WTC11 (cell line): ENCODE data around the gene SPOCK1. TPM values are rescaled to one million over a fixed set of nuclear protein-coding genes. Genes with fewer than 3 reads are reported as not detected.

Experiments
- ATAC-seq: fragments of 200-7000 bp; cut with Tn5 transposase; 2 replicates; pipeline ENCODE4 v1.10.0; 2021; ENCODE audit warnings: mild to moderate bottlenecking, moderate library complexity
- CTCF ChIA-PET: fragments of 300-600 bp; sonication (Branson Sonifier 250); formaldehyde crosslinking; loops from one replicate; lab custom pipeline; 2021; ENCODE audit warnings: antibody characterized with exemption; lab: Charles Lee
- POLR2A ChIA-PET: fragments of 350-600 bp; sonication (Branson Sonifier 250); formaldehyde crosslinking; loops from one replicate; lab custom pipeline; 2021; ENCODE audit warnings: antibody characterized with exemption; lab: Charles Lee
- DNase-seq: peaks from one replicate; pipeline ENCODE4 v3.0.0; 2021; ENCODE audit warnings: low spot score
- H3K27ac Mint-ChIP-seq: 2 replicates; pipeline ENCODE4 v1.8.0; 2021; ENCODE audit warnings: mixed read lengths
- H3K27me3 Mint-ChIP-seq: 2 replicates; pipeline ENCODE4 v1.8.0; 2021; ENCODE audit warnings: low read depth, mild to moderate bottlenecking, moderate library complexity, mixed read lengths
- H3K36me3 Mint-ChIP-seq: 2 replicates; pipeline ENCODE4 v1.8.0; 2021; ENCODE audit warnings: mixed read lengths
- H3K4me1 Mint-ChIP-seq: 2 replicates; pipeline ENCODE4 v1.8.0; 2022; ENCODE audit warnings: mixed read lengths
- H3K4me3 Mint-ChIP-seq: 2 replicates; pipeline ENCODE4 v1.8.0; 2021; ENCODE audit warnings: mild to moderate bottlenecking, moderate library complexity, mixed read lengths
- H3K9me3 Mint-ChIP-seq: 2 replicates; pipeline ENCODE4 v1.8.0; 2021; ENCODE audit warnings: mixed read lengths
- ATF2 ChIP-seq: sonication (generic); formaldehyde crosslinking; IDR thresholded peaks from 2 replicates; pipeline ENCODE4 v1.8.1; 2022; ENCODE audit warnings: low read depth, missing genetic modification reagents, borderline replicate concordance
- CDX4 ChIP-seq: fragments of 250-450 bp; sonication (Bioruptor Pico); IDR thresholded peaks from 2 replicates; pipeline ENCODE4 v1.9.0; 2021; ENCODE audit warnings: moderate library complexity, mild to moderate bottlenecking, inconsistent platforms, borderline replicate concordance
- CREM ChIP-seq: sonication (generic); formaldehyde crosslinking; IDR thresholded peaks from 2 replicates; pipeline ENCODE4 v1.8.1; 2022; ENCODE audit warnings: mild to moderate bottlenecking, missing genetic modification reagents, moderate library complexity
- CTCF ChIP-seq: fragments of 200-600 bp; IDR thresholded peaks from 2 replicates; pipeline ENCODE4 v1.8.0; 2022; ENCODE audit warnings: antibody characterized with exemption
- E2F1 ChIP-seq: sonication (generic); formaldehyde crosslinking; IDR thresholded peaks from 2 replicates; pipeline ENCODE4 v1.8.0; 2022; ENCODE audit warnings: mild to moderate bottlenecking, missing genetic modification reagents
- FOXJ3 ChIP-seq: sonication (generic); formaldehyde crosslinking; IDR thresholded peaks from 2 replicates; pipeline ENCODE4 v1.9.0; 2021; ENCODE audit warnings: missing genetic modification reagents, mild to moderate bottlenecking, borderline replicate concordance
- FOXP4 ChIP-seq: sonication (generic); formaldehyde crosslinking; IDR thresholded peaks from 2 replicates; pipeline ENCODE4 v1.8.0; 2022; ENCODE audit warnings: mild to moderate bottlenecking, missing genetic modification reagents
- GRHL2 ChIP-seq: fragments of 250-450 bp; sonication (Bioruptor Pico); IDR thresholded peaks from 2 replicates; pipeline ENCODE4 v1.8.0; 2022; ENCODE audit warnings: mild to moderate bottlenecking, moderate library complexity; ENCODE audit not compliant: insufficient replicate concordance, severe bottlenecking
- MLX ChIP-seq: sonication (generic); formaldehyde crosslinking; IDR thresholded peaks from 2 replicates; pipeline ENCODE4 v1.8.1; 2023; ENCODE audit warnings: mild to moderate bottlenecking, missing genetic modification reagents, moderate library complexity
- NFE2L1 ChIP-seq: sonication (generic); formaldehyde crosslinking; IDR thresholded peaks from 2 replicates; pipeline ENCODE4 v1.8.1; 2023; ENCODE audit warnings: missing genetic modification reagents
- NR1H2 ChIP-seq: sonication (generic); formaldehyde crosslinking; IDR thresholded peaks from 2 replicates; pipeline ENCODE4 v1.9.0; 2021; ENCODE audit warnings: mild to moderate bottlenecking, moderate library complexity, missing genetic modification reagents
- SMAD4 ChIP-seq: sonication (generic); formaldehyde crosslinking; IDR thresholded peaks from 2 replicates; pipeline ENCODE4 v1.8.0; 2022; ENCODE audit warnings: mild to moderate bottlenecking, missing genetic modification reagents
- SP1 ChIP-seq: sonication (generic); formaldehyde crosslinking; conservative IDR thresholded peaks from 2 replicates; pipeline ENCODE4 v1.8.1; 2022; ENCODE audit warnings: missing genetic modification reagents
- TCF7 ChIP-seq: sonication (generic); formaldehyde crosslinking; IDR thresholded peaks from 2 replicates; pipeline ENCODE4 v1.8.0; 2022; ENCODE audit warnings: mild to moderate bottlenecking, low read depth, missing genetic modification reagents, moderate library complexity
- TEAD4 ChIP-seq: sonication (generic); formaldehyde crosslinking; IDR thresholded peaks from 2 replicates; pipeline ENCODE4 v1.8.0; 2022; ENCODE audit warnings: mild to moderate bottlenecking, missing genetic modification reagents
- USF2 ChIP-seq: sonication (generic); formaldehyde crosslinking; IDR thresholded peaks from 2 replicates; pipeline ENCODE4 v1.8.1; 2023; ENCODE audit warnings: mild to moderate bottlenecking, missing genetic modification reagents, moderate library complexity
- ZMAT4 ChIP-seq: fragments of 250-450 bp; sonication (Bioruptor Pico); IDR thresholded peaks from 2 replicates; pipeline ENCODE4 v1.9.0; 2021; ENCODE audit warnings: mild to moderate bottlenecking
- ZNF423 ChIP-seq: fragments of 250-450 bp; sonication (Bioruptor Pico); IDR thresholded peaks from 2 replicates; pipeline ENCODE4 v2.1.2; 2022; ENCODE audit warnings: mild to moderate bottlenecking, moderate library complexity
- ZNF512 ChIP-seq: sonication (generic); formaldehyde crosslinking; IDR thresholded peaks from 2 replicates; pipeline ENCODE4 v1.8.1; 2022; ENCODE audit warnings: missing genetic modification reagents, borderline replicate concordance
- ZNF532 ChIP-seq: fragments of 250-450 bp; sonication (Bioruptor Pico); IDR thresholded peaks from 2 replicates; pipeline ENCODE4 v1.9.0; 2021; ENCODE audit warnings: mild to moderate bottlenecking, borderline replicate concordance
- total RNA-seq: library from RNA; stranded (reverse); gene quantifications from 3 replicates; pipeline ENCODE4 v1.2.3, GENCODE V29; 2021

SPOCK1 gene
- total RNA-seq, 1 experiment from 2014 or later: 15.2 TPM

- no peak for TF ChIP-seq CTCF
- TF ChIP-seq TEAD4 (CRISPR knock-in tag): no peak
- TF ChIP-seq CREM (CRISPR knock-in tag): no peak
- no peak for TF ChIP-seq NFE2L1 (CRISPR knock-in tag)
- no peak for TF ChIP-seq TCF7
- no peak for TF ChIP-seq ATF2 (CRISPR knock-in tag)
Observed at GRCh38 chr5:137336565-137337120, 162.5 kb downstream of the SPOCK1 start (continued).

GRCh38 chr5:137336161-137336560 is 163.0 kb downstream of the SPOCK1 start:
- TF ChIP-seq USF2 (no peak), CDX4 (CRISPR knock-in tag) (no peak), ZMAT4 (CRISPR knock-in tag) (no peak), SP1 (no peak), ZNF532 (CRISPR knock-in tag) (no peak), NR1H2 (CRISPR knock-in tag) (no peak), GRHL2 (CRISPR knock-in tag) (no peak), ZNF512 (CRISPR knock-in tag) (no peak), MLX (CRISPR knock-in tag) (no peak), FOXJ3 (no peak), SMAD4 (no peak), E2F1 (CRISPR knock-in tag) (no peak), TCF7 (no peak), FOXP4 (CRISPR knock-in tag) (no peak), ZNF423 (CRISPR knock-in tag) (no peak), CREM (CRISPR knock-in tag) (no peak)
- DNase-seq: no peak
- ATAC-seq: no peak
- Mint-ChIP-seq H3K4me3 (no peak overlapping the region), H3K27me3 (no peaks in the 10 kb centered on the region), H3K36me3 (no peaks in the 10 kb centered on the region), H3K4me1 (peaks cover 8% of the 10 kb centered on the region), H3K27ac (no peak overlapping the region), H3K9me3 (no peaks in the 10 kb centered on the region)
- POLR2A ChIA-PET: interaction anchor here (1.3 kb wide), 1 partner anchor 16 kb away, joined by 3 read pairs; no protein-coding TSS in a partner anchor
- CTCF ChIA-PET: interaction anchor here (0.8 to 2.1 kb wide), 3 partner anchors 9 to 163 kb away, joined by 3 to 17 read pairs (median 14); partner anchors contain the start of gene SPOCK1
